Fibroblast of upper back skin (primary cell): ENCODE results near the gene SLC7A6OS.

ENCODE experiments used
- DNase-seq: peaks from one replicate; pipeline ENCODE4 v3.0.0-alpha.2; 2013

SLC7A6OS gene

DNA sequence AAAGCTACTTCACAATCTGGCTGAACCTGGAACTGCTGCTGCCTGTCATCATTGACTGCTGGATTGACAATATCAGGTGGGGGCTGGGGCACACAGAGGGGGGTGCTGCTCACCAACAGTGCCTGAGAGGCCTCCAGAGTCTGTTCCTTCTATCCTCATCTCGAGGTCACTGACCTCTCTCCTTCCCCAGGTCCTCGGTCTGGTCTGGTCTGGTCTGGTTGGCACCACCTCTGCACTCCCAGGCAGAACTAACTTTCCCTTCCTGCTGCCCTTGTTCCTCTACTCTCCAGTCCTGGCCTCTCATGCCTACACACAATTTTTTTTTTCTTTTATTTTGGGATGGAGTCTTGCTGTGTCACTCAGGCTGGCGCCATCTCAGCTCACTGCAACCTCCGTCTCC lies 61.4 kb downstream of the SLC7A6OS start:
- DNase-seq, result no peak
